H1 (cell line): Measurements from ENCODE around the gene BCL2A1. TPM values are rescaled to one million over a fixed set of nuclear protein-coding genes. Genes with fewer than 3 reads are reported as not detected.

Experiments used
- CTCF ChIA-PET: fragments of 300-600 bp; sonication (Branson Sonifier 250); formaldehyde crosslinking; loops from one replicate; lab custom pipeline; 2021; ENCODE audit not compliant: partially characterized antibody; lab: Charles Lee
- POLR2A ChIA-PET: fragments of 300-600 bp; sonication (Branson Sonifier 250); formaldehyde crosslinking; loops from one replicate; lab custom pipeline; 2021; ENCODE audit warnings: inconsistent platforms; ENCODE audit not compliant: partially characterized antibody; lab: Charles Lee
- DNase-seq, 2 experiments: peaks; one replicate each; pipeline versions ENCODE4 v3.0.0 to v3.0.0-alpha.2; 2010 to 2022; ENCODE audit warnings: low spot score in 2 of 2, low read depth in 1 of 2, mixed read lengths in 1 of 2
- FAIRE-seq: peaks from 2 replicates; lab custom pipeline; 2011; peaks lifted over from hg19 to GRCh38; lab: Jason Lieb, UNC
- H2AFZ ChIP-seq: 2 replicates; pipeline ENCODE4 v1.8.1; 2012; ENCODE audit warnings: low read length, inconsistent platforms
- H2AK5ac ChIP-seq: 2 replicates; pipeline ENCODE4 v1.6.1; 2013; ENCODE audit warnings: low read depth, low read length
- H2BK120ac ChIP-seq: replicated peaks from 2 replicates; pipeline ENCODE3; 2013; ENCODE audit warnings: low read depth, low read length, inconsistent platforms
- H2BK12ac ChIP-seq: 2 replicates; pipeline ENCODE4 v1.6.1; 2013; ENCODE audit warnings: low read depth, low read length
- H2BK15ac ChIP-seq: 2 replicates; pipeline ENCODE4 v1.6.1; 2013; ENCODE audit warnings: low read length
- H2BK20ac ChIP-seq: 2 replicates; pipeline ENCODE4 v1.6.1; 2013; ENCODE audit warnings: low read length
- H2BK5ac ChIP-seq: 2 replicates; pipeline ENCODE4 v1.6.1; 2013; ENCODE audit warnings: low read depth, low read length
- H3K14ac ChIP-seq: 2 replicates; pipeline ENCODE4 v1.6.1; 2013; ENCODE audit warnings: inconsistent platforms; ENCODE audit not compliant: insufficient read length
- H3K18ac ChIP-seq: 2 replicates; pipeline ENCODE4 v1.6.1; 2013; ENCODE audit warnings: low read length; ENCODE audit errors: extremely low read depth
- H3K23ac ChIP-seq: 2 replicates; pipeline ENCODE4 v1.6.1; 2013; ENCODE audit warnings: inconsistent platforms; ENCODE audit not compliant: insufficient read length
- H3K23me2 ChIP-seq: 2 replicates; pipeline ENCODE4 v1.6.1; 2013; ENCODE audit warnings: low read depth, low read length
- H3K27ac ChIP-seq: 2 replicates; pipeline ENCODE4 v1.6.1; 2011; ENCODE audit warnings: low read depth, low read length, inconsistent platforms
- H3K27me3 ChIP-seq, 4 experiments: replicated peaks in 1 of 4; 1 replicate in 1 of 4; 2 replicates in 3 of 4; pipeline versions ENCODE4 v1.6.1 to v1.8.1; 2011 to 2013; ENCODE audit warnings: low read length in 3 of 4, mild to moderate bottlenecking in 3 of 4, inconsistent platforms in 2 of 4, mixed read lengths in 2 of 4, moderate library complexity in 1 of 4; ENCODE audit not compliant: control insufficient read depth in 3 of 4, insufficient read depth in 3 of 4; ENCODE audit errors: extremely low read depth in 1 of 4
- H3K36me3 ChIP-seq, 4 experiments: 2 replicates each; pipeline versions ENCODE4 v1.6.1 to v1.8.1; 2011 to 2013; ENCODE audit warnings: mild to moderate bottlenecking in 4 of 4, low read length in 3 of 4, moderate library complexity in 2 of 4, control low read depth in 1 of 4, inconsistent platforms in 1 of 4; ENCODE audit not compliant: insufficient read depth in 4 of 4, control insufficient read depth in 2 of 4
- H3K4ac ChIP-seq: replicated peaks from 2 replicates; pipeline ENCODE3; 2013; ENCODE audit warnings: low read length, low read depth, mixed read lengths, inconsistent platforms; ENCODE audit not compliant: insufficient read length
- H3K4me1 ChIP-seq, 4 experiments: replicated peaks in 1 of 4; 1 replicate in 1 of 4; 2 replicates in 3 of 4; pipeline versions ENCODE4 v1.6.1 to v1.8.1; 2011 to 2013; ENCODE audit warnings: low read length in 3 of 4, inconsistent platforms in 2 of 4, mixed read lengths in 1 of 4; ENCODE audit not compliant: insufficient read depth in 4 of 4, control insufficient read depth in 3 of 4
- H3K4me2 ChIP-seq, 2 experiments: 2 replicates each; pipeline versions ENCODE4 v1.6.1 to v1.8.1; 2011 to 2013; ENCODE audit warnings: low read depth in 2 of 2, low read length in 2 of 2, control low read depth in 1 of 2, inconsistent platforms in 1 of 2, mild to moderate bottlenecking in 1 of 2; ENCODE audit not compliant: insufficient read depth in 1 of 2
- H3K4me3 ChIP-seq, 4 experiments: fragments of 200-600, 300-600 bp in 1 of 4; sonication (generic), shearing (Covaris generic), sonication (Bioruptor Twin) in 1 of 4; 2 replicates each; pipeline versions ENCODE4 v1.5.1 to v1.8.1; 2011 to 2016; ENCODE audit warnings: low read length in 4 of 4, low read depth in 3 of 4, control low read depth in 2 of 4, inconsistent platforms in 2 of 4, mild to moderate bottlenecking in 2 of 4, mixed read lengths in 1 of 4, moderate library complexity in 1 of 4; ENCODE audit not compliant: insufficient read depth in 2 of 4; ENCODE audit errors: extremely low read depth in 1 of 4
- H3K56ac ChIP-seq: replicated peaks from 2 replicates; pipeline ENCODE3; 2013; ENCODE audit warnings: low read depth, mild to moderate bottlenecking, mixed read lengths, low read length, inconsistent platforms; ENCODE audit not compliant: insufficient read length
- H3K79me1 ChIP-seq: 2 replicates; pipeline ENCODE4 v1.6.1; 2013; ENCODE audit warnings: low read depth, low read length, control low read depth
- H3K79me2 ChIP-seq, 2 experiments: 2 replicates each; pipeline versions ENCODE4 v1.6.1 to v1.8.1; 2012 to 2013; ENCODE audit warnings: low read length in 2 of 2, mild to moderate bottlenecking in 2 of 2, inconsistent platforms in 1 of 2; ENCODE audit not compliant: insufficient read depth in 2 of 2, control insufficient read depth in 1 of 2
- H3K9ac ChIP-seq, 4 experiments: replicated peaks in 1 of 4; 1 replicate in 1 of 4; 2 replicates in 3 of 4; pipeline versions ENCODE4 v1.6.1 to v1.8.1; 2011 to 2013; ENCODE audit warnings: low read depth in 3 of 4, low read length in 3 of 4, control low read depth in 2 of 4, mild to moderate bottlenecking in 2 of 4, moderate library complexity in 2 of 4, inconsistent platforms in 1 of 4; ENCODE audit errors: extremely low read depth in 1 of 4
- H3K9me3 ChIP-seq, 2 experiments: 2 replicates each; pipeline versions ENCODE4 v1.6.1 to v1.8.1; 2012 to 2013; ENCODE audit warnings: mild to moderate bottlenecking in 2 of 2, moderate library complexity in 2 of 2, control low read depth in 1 of 2, inconsistent platforms in 1 of 2, low read depth in 1 of 2, low read length in 1 of 2, mixed read lengths in 1 of 2; ENCODE audit not compliant: insufficient read depth in 2 of 2
- H4K20me1 ChIP-seq, 2 experiments: replicated peaks in 1 of 2; 2 replicates each; pipeline versions ENCODE3 to v1.8.1; 2011 to 2013; ENCODE audit warnings: inconsistent platforms in 2 of 2, low read length in 2 of 2, mild to moderate bottlenecking in 1 of 2; ENCODE audit not compliant: insufficient read depth in 2 of 2, control insufficient read depth in 1 of 2
- H4K5ac ChIP-seq: 2 replicates; pipeline ENCODE4 v1.6.1; 2013; ENCODE audit warnings: low read length, low read depth, mixed read lengths, inconsistent platforms; ENCODE audit not compliant: insufficient read length
- H4K8ac ChIP-seq: 2 replicates; pipeline ENCODE4 v1.8.0; 2013; ENCODE audit warnings: mild to moderate bottlenecking, moderate library complexity, low read length, inconsistent platforms; ENCODE audit not compliant: insufficient read depth; ENCODE audit errors: extremely low read depth
- H4K91ac ChIP-seq: replicated peaks from 2 replicates; pipeline ENCODE3; 2013; ENCODE audit warnings: low read length, mixed read lengths, inconsistent platforms; ENCODE audit not compliant: insufficient read length
- JUN ChIP-seq: IDR thresholded peaks from 2 replicates; pipeline ENCODE4 v1.6.1; 2011; ENCODE audit warnings: low read depth, mild to moderate bottlenecking, improper control_type of control experiment, low read length
- POLR2AphosphoS5 ChIP-seq: IDR thresholded peaks from 2 replicates; pipeline ENCODE4 v1.6.1; 2011; ENCODE audit warnings: low read depth, low read length
- SIN3A ChIP-seq, 2 experiments: IDR thresholded peaks in 1 of 2; conservative IDR thresholded peaks in 1 of 2; 2 replicates each; pipeline ENCODE4 v1.6.1; 2011 to 2012; ENCODE audit warnings: low read length in 2 of 2, improper control_type of control experiment in 1 of 2, low read depth in 1 of 2, mild to moderate bottlenecking in 1 of 2
- TAF7 ChIP-seq: optimal IDR thresholded peaks from 2 replicates; pipeline ENCODE3; 2011; ENCODE audit warnings: low read depth, mild to moderate bottlenecking, inconsistent platforms, low read length, moderate library complexity, borderline replicate concordance
- TBP ChIP-seq: IDR thresholded peaks from 2 replicates; pipeline ENCODE4 v1.6.1; 2011; ENCODE audit warnings: low read depth, low read length, improper control_type of control experiment
- WGBS, 2 experiments: shearing (Covaris generic) in 1 of 2; methylation state at CpG; one replicate each; pipeline versions ENCODE4 v1.1.6 to v1.1.7; 2013 to 2015; ENCODE audit warnings: low lambda C conversion rate in 2 of 2, mixed read lengths in 2 of 2, inconsistent platforms in 1 of 2, low coverage in 1 of 2, missing lambda C conversion rate in 1 of 2; ENCODE audit not compliant: insufficient replicate concordance in 2 of 2, insufficient coverage in 1 of 2, insufficient read length in 1 of 2; ENCODE audit errors: extremely low coverage in 1 of 2, missing lambda C conversion rate in 1 of 2; 5-methylcytosine and 5-hydroxymethylcytosine counted together
- polyA plus RNA-seq, 7 experiments: library from polyadenylated mRNA; depleted of rRNA in 3 of 7; stranded (reverse) in 5 of 7; unstranded in 2 of 7; fragments of >200 nt in 5 of 7; fragments of 200-250 nt in 2 of 7; gene quantifications; 1 replicate in 5 of 7; 2 replicates in 1 of 7; 4 replicates in 1 of 7; pipeline versions ENCODE4 v1.2.1 to v1.2.3, GENCODE V29; 2011 to 2013; ENCODE audit warnings: missing spikeins in 2 of 7, mixed read lengths in 2 of 7
- total RNA-seq: library from RNA; stranded (reverse); fragmentation: NEBNext Ultra II Directional; extraction: Animal tissue kit (Norgen Biotek cat#: 25700); gene quantifications from 2 replicates; pipeline ENCODE4 v1.2.1, GENCODE V29; 2021

Gene BCL2A1
- total and polyA plus RNA-seq, 2 of the 8 experiments (the other 6 are each of a cell fraction or from before 2014, with no cell fraction given) = not detected

- Histone ChIP-seq H4K8ac (no peak overlapping the region), H3K36me3 (no peaks in the 10 kb centered on the region), H4K91ac (no peak overlapping the region), H4K5ac (no peak overlapping the region), H3K4me1 (no peaks in the 10 kb centered on the region), H4K20me1 (no peaks in the 10 kb centered on the region), H2BK20ac (no peak overlapping the region), H3K27ac (no peak overlapping the region), H3K23me2 (no peaks in the 10 kb centered on the region; the same call in 1 of the 2 replicates), H3K79me1 (no peaks in the 10 kb centered on the region), H2AFZ (no peak overlapping the region), H3K23ac (no peak overlapping the region), H3K4me2 (no peak overlapping the region), H3K79me2 (no peaks in the 10 kb centered on the region), H2BK120ac (no peak overlapping the region), H3K18ac (no peak overlapping the region), H3K27me3 (no peaks in the 10 kb centered on the region), H3K9me3 (no peaks in the 10 kb centered on the region), H3K9ac (no peak overlapping the region), H3K56ac (no peak overlapping the region), H3K4ac (no peak overlapping the region), H3K14ac (no peak overlapping the region), H3K4me3 (no peak overlapping the region), H2BK15ac (no peak overlapping the region), H2BK12ac (no peak overlapping the region), H2AK5ac (no peak overlapping the region), H2BK5ac (no peak overlapping the region)
- WGBS, 2 experiments = 88% methylated on average over 3 of the region's 3 CpGs; no CpG with 5 or more reads in 1 of the 2 experiments
- CTCF ChIA-PET = interaction anchor here (1.1 to 2.2 kb wide), 5 partner anchors 91 to 308 kb away, joined by 3 to 9 read pairs (median 3); no protein-coding TSS in a partner anchor
- TF ChIP-seq SIN3A (conservative IDR thresholded peaks at IDR 0.05 in 1 of 2, IDR thresholded peaks at IDR 0.05 in 1 of 2; ENCODE audit: low read depth in 1 of 2, low read length in 2 of 2) (no peak), JUN (no peak), POLR2AphosphoS5 (no peak), TBP (no peak), TAF7 (no peak)
- POLR2A ChIA-PET = interaction anchor here (1.2 kb wide), 1 partner anchor 70 kb away, joined by 3 read pairs; no protein-coding TSS in a partner anchor
- FAIRE-seq (no peak), DNase-seq (no peak)
These were observed 17.6 kb upstream of the BCL2A1 start for GRCh38 chr15:79988448-79989117.
